GM21515 (cell line): ENCODE data around the gene ZC2HC1B.

Experiments
- ATAC-seq: cut with Tn5 transposase; IDR thresholded peaks from one replicate; pipeline ENCODE4 v1.9.1; 2021; ENCODE audit not compliant: unreplicated experiment

Gene ZC2HC1B

DNA sequence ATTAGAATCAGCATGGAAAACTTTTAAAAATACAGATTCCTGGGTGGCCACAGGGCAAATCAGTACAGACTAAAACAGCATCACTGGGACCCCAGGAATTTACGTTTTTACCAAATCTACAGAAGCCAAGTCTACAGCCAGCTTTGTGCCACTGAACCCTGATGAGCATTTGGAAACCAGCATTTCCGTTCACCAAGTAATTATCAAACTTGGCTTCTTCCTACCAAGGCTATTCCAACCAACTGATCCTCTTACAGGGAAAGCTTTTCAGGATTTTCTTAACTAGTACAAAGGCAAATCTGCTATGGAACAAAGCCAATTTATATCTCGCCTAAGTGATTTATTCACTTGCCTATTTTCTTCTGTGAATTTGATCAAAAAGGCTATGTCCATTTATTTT, 96.8 kb downstream of the ZC2HC1B start:
- ATAC-seq, result no peak

DNA sequence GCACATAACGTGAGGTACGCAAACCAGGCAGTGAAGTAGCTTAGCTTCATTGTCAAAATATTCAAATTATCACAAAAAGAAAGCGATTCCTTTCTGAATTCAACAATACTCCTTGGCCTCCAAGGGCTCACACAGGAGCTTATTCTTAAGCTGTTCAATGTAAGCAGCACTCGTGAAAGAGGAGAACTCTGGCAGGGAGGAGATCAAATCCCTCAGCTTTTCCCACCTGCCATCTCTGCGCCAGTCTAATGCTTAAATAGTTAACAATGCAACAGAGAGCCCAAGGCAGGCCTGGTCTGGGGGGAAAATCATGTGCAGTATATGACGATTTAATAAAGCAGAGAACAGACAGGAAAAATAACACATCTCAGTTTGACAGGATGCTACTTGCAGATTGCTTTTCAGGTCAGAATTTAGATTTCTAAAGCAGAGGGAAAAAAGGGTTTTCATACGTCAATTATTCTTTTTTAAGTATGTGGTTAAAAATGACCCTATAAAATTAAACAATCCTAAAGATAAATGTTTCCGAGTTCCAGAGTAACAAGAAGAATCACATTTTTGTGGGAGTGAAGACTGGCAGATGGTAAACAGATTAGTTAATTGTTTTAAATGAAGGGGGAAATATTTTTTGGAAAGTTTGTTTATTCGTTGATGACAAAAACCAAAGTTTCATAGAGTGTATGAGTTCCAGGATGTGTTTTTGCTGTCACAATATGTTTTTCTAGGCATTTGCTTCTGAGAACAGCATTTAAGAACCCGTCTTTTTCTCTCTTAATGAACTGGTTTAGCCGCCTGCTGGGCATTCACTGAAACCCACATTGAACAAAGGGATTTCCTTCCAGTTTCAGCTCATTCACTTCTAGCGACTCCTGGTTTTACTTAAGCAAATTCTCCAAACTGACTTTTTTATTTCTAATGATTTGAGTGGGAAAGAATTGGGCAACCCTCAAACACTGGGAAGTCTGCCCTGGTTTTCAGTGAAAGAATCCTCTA, 97.9 kb downstream of the ZC2HC1B start:
- no peak for ATAC-seq

DNA sequence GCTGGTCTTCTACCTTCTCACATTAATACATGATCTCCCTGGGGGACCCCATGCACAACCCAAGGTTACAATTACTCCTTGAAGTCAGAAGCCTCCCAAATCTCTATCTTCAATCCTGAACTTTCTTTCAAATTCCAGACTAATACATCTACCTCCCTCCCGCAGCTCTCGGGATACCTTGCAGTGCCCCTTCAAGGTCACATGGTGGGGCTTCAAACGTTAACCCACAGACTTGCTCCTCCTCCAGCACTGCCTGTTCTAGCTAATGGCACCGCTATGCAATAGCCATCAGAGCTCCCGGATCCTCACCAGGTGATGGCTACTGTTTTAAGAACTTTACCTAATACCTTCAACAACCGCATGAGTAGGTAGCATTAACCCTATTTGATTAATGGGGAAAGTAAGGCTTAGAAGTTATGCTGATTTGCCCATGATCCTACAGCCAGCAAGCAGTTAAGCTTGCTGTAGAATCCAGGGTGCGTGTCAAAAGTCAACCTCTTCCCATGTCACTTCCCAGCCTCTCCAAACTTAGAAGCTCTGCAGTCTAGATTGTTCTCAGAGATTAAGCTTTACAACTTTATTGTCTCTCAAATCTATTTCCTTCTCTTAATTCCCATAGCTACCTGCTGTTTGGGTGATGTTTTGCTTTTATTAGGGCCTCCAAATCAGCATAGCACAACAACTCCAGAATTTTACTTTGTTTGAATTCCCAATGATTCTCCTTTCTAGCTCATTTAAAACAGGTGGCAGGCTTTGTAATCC, 99.1 kb downstream of the ZC2HC1B start:
- ATAC-seq, result no peak

DNA sequence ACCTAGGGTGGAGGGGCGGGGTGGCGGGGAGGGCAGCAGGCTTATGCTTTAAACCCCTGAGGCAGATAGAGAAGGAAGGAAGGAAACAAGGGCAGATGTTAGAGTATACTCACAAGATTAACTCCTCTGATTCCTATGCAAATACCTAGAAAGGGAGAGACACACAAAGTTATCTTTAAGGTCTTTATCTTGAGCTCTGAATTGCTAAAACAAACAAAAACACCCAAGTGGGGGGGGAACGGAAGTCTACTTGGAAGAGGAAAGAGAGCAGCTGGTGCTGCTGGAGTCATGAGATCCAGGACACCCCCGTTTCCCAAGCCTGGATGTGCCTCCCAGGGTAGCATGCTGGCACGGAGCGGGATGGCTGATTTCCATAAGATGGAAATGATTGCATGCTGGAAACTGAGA, 100.4 kb downstream of the ZC2HC1B start:
- no peak for ATAC-seq

DNA sequence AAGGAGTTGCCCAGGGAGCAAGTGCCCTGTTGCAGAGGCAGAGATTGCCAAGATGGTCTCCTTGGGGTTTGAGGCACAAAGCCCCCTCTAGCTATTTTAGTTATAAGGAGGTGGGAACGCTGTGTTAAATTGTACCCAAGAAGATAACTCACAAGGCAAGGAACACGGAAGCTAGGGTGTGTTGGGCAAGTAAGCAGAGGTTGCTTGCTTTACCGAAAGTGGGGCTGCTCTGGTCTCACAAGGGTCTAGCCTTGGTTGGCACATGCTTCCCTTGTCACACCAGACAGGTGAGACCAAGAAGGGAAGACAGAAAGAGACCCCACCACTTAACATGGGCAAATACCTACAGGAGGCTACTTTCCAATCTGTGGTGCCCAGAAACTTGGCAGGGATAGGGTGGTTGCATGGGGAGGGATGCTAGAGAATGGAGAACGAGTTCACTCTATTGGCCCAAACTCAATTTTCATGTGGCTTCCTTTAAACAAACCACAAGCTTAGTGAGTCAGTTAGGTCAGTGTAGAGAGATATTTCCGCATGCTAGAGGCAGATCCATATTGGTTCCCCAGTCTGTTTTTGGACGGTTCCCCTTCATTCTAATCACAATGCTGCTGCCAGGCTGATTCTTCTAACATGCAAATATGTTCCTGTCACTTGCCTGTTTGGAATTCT, 101.4 kb downstream of the ZC2HC1B start:
- no peak for ATAC-seq

DNA sequence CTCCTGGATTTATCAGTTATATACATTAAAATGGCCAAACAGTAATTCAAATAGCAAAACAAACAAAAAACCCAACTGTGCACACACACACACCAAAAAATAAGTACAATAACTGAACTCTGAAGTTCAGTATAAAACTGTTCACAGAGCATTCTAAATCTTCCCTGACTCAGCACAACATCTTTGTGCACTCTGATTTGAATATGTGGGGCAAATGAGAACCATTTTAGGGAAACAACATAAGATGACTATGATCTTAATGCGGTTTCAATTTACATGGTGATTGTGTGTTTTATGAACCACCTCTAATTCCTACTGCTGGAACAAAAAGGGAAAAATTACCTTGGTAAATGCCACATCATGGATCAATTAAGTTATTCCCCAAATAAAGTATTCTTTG, 102.0 kb downstream of the ZC2HC1B start:
- no peak for ATAC-seq

DNA sequence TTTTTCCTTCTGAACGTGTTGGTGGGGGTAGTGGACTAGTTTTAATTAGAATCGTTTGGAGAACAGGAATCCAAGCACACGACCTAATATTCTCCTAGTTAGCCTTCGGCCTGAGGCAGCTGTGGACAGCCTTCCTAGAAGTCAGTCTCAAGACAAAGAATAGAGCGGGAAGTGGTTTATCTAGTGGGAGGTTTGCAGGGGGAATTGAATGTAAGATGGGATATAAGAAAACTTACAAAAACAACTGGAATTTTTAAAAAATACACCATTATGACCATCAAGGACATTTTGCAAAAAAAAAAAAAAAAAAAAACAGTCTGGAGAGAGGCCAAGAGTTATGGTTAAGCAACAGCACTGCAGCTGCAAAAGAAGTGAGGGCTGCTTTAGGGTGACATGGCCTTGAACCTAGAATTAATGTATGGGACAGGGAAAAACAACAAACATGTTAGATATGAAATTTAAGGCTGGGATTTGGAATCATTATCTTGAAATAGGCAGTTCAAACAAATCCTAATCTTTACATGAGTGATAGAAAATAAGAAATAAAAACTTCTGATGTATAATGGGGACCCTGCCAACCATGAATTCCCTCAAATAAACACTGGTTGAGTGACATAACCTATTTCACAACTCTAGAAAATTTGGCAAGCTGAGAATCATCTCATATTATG, 103.6 kb downstream of the ZC2HC1B start:
- ATAC-seq, result no peak

DNA sequence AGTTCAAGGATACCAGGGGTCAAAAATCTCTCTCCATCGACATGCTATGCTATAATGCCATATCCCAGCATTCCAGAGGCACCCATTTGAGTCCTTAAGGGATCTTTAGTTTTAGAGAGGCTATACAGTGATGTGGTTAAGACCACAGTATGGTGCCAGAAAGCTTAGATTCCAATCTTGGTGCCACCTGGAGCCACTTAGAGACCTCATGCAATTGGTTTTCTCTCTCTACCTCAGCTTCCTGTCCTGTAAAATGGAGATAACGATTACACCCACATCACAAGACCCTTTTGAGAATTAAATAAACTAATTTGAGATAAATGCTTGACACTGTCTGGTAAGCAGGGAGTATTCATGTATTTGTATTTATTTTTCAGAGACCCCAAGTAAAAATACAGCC, 104.8 kb downstream of the ZC2HC1B start:
- no peak for ATAC-seq

DNA sequence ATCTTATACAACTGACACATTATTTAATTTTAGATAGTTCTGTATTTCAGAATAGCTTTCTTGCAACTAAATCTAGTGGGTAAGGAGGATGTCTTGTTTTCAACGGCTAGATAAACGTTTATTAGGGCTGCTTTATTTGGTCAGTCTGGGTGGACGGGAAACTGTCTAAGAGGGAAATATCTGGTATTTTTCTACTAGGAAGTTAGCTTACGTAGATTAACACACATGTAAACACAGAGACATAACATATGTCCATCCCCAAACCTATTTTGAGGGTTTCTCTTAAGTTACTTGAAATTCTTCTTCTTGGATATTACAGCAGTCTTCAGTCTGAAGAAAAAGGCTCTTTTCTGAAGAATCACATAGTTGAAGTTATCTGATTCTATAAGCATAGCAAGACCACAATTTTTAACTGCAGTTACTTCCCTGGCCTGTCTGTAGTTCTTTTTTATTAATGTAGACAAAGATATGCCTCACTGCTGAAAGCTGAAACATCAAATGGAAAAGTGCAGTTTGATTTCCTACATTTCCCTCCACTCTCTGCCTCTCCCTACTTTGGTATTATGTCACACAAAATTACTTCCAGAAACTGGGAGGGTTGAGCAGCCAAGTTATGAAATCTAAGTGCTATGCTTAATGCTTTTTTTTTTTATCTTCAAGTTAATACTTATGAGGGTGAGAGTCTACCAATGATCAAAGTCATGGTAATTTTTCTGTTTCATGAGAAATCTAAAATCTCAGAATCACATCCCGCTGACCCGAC, 106.4 kb downstream of the ZC2HC1B start:
- no peak for ATAC-seq

DNA sequence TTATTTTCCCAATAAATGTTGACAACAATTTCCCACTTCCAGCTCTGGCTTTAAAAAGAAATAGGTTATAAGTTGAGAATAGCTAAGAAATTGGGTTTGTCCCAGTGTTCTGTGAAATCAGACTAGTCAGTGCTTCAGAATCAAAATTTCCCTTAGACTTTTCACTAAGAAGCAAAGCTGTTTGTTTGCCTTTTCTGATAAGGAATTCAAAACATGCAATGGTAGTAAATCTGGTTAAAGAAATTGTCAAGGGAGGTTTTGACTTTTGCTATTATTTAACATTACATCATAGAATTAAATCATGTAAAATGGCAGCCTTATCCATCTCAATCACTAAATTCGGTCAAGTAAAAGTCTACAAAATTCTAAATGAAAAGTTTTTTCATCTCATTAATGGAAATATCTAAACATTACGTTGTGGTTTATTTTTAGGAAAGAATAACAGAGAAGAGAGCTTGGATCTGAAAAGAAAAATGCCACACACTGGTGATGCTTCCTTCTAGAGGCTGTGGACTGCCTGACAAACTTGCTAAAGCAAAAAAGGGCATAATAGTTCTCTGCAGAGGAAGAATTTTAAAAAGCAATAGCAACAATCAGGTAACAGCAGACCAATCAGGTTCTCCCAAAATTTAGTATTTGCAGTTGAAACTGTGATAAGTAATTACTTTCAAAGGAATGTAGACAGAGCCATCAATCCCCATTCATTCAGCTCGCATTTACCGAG, 107.4 kb downstream of the ZC2HC1B start:
- no peak for ATAC-seq

DNA sequence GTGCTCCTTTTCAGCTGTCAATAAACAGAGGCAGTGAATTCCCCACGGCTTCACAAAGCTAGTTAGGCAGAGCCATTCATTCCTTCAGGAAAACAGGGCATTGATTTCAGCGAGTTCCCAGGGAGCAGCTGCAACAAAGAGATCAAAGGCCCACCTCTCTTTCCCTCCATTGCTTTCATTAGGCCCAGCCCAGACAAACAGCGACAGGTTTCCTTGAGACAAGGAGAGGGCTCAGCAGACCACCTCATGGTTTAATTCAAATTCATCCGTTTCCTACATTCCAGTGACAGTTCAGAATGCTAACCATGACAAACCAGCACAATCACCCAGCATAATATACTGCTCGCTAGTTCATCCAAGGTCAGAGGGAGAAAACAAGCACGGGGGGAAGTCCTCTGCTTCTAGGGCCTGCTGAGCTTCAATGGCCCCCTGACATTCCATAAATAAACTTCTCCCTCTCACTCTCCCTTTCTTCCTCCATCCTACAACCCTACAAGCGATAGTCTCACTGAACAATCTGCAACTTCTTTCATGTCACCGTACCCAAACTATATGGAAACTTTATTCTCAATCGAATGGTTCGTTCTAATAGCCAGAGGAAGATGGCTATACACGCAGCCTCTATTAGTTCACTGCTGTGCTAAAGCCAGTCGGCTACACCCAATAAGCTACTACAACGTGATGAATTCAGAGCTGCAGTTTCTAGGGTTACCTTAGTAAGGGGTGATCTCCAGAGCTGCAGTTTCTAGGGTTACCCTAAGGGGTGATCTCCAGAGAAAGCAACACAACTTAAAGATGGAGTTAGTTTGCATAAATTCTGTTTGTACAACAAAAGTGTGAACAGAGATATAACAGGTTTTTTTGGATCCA, 109.1 kb downstream of the ZC2HC1B start:
- no peak for ATAC-seq

DNA sequence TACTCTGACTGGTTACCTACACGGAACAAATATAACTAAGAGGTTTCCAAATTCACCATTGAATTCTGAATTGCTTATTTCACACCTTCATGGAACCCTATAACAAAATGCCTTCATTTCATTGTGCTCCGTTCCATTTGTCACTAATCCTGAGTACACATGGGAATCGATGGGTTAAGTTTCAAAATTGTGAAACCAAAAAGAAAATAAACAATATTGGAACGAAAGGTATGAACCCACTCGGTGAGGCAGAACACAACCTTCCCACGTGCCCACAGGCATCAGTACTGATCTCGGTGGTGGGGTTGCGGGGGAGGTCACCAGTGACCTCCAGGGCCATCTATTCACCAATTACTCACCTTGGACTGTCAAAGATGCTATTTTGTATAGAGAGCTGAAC, 109.8 kb downstream of the ZC2HC1B start:
- ATAC-seq, result no peak

DNA sequence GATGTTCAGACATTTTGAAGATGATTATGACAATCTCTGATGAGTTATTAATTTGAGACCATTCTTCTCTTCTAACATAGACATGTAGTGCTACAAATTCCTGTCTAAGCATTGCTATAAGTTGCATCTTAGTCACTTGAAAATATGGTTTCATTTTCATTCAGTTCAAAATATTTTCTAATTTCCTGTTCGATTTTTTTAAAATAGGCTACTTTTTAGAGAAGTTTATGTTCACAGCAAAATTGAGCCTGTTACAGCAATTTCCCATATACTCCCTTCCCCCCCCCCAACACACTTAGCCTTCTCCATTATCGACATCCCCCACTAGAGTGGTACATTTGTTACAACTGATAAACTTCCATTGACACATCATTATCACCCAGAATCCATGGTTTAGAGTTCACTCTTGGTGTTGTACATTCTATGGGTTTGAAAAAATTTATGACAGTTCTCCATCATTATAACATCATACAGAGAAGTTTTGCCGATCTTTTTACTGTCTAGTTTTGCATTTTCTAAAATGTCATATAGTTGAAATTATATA, 112.6 kb downstream of the ZC2HC1B start:
- no peak for ATAC-seq

DNA sequence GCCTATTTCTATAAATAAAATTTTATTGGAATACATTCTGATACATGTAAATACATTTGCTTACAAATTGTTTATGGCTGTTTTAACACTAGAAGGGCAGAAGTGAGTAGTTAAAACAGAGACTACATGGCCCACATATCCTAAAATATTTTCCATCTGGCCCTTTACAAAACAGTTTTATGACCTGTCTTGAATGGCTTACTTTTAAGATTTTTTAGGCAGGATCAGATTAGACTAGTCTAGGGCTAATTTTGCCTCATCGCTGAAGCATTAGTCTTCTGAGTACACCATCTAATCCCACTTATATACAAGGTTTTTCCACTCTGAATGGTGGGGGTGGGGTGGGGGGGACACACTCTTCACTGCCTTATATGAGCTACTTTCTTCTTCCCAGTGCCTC, 116.6 kb downstream of the ZC2HC1B start:
- no peak for ATAC-seq

DNA sequence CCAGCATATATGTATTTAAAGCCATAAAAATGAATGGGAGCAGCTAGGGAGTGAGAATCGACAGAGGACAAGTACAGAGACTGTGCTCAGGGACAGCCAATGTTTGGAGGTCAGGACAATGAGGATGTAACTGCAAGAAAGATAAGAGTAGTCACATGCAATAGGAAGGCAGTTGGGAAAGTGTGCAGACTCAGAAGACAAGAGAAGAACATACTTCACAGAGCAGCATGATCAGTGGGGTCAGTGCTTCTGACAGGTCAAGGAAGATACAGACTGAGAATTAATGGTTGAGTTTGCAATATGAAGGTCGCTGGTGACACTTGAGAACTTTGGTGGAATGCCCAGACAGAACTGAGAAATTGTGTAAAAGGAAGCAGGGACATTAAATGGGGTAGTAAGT, 118.7 kb downstream of the ZC2HC1B start:
- no peak for ATAC-seq

DNA sequence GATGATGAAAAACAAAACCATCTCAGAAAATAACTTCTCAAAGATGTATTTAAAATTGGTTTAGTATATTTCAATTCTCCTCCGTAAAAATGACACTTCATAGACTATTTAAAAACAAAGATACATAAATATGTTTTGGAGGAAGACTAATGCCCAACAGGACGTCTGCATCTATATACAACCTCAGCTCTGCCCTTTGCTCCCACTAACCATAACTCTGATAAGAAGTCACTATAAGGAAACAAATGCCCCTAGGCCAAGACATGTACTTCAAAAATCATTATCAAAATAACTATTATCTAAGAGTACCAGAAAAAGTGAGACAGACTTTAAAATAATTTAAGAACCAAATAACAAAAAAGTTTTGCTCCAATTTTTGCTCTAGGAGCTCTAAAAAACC, 120.4 kb downstream of the ZC2HC1B start:
- no peak for ATAC-seq

DNA sequence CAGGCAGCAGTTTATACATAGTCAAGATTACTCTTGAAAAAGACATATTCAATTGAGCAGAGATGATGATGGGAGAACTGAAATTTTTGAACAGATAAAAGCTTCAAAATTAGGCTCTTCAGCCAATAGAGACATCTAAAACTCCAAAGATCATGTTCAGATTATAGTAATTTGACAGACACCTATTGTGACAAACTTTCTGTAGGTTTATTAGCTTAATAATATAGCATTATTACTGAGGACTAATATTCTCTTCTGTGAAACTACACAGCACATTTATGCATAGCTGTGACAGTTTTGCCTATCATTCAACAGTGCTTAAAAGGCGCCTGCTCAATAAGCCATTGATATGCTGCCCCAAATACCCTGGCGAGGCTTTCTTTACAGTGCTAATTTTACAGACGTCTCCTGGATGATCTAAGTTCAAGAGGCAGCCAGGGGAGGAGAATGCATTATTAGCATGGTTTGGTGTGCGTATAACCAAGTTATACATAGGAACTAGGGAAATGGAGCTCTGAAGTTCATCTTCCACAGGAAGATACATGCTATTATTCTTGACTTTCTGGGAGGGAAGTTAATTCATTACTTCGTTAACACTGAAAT, 122.3 kb downstream of the ZC2HC1B start:
- no peak for ATAC-seq
